HG03439 (cell line): ENCODE measurements around the gene IL1RAP.

ENCODE experiments used
- ATAC-seq: cut with Tn5 transposase; IDR thresholded peaks from one replicate; pipeline ENCODE4 v1.9.1; 2021; ENCODE audit warnings: mild to moderate bottlenecking, moderate library complexity; ENCODE audit not compliant: unreplicated experiment

IL1RAP gene

DNA sequence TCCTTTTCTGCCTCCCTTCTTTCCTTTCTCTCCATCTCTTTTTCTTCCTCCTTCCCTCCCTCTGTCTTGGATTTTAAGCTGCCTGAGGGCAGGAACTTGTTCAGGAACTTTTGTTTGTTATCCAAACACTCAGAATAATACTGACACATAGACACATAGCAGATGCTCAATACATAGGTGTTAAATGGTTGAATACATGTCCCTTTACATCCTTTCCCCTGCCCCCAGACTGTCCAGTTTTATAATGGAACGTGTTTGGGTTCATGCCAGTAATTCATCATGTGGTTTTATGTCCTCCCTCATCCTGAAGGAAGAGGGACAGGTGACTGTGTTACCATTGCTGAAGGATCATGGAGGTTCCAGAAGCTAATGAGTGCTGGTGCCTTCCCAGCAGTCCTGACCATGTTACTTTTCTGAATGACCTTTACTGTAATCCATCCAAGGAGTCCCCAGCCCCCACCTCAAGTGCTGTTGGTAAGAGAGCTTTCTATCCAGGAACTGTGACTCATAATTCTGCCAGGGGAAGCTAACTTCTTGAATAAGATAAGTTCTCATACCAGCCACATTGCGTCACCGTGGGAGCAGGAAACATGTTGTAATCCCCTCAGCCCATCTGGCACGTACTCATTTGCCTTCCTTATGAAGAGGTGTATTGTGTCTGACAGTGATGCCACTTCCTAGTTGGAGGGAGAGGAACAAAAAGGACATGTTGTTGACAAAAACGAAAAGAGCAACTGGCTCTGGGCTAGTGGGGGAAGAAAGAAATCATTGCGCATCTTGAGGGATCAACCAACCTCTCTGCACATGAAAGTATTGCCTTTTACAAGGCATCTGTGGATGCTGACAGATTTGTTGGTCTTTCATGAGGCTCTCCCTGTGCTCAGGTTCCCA lies 52.4 kb downstream of the IL1RAP start:
- no peak for ATAC-seq

DNA sequence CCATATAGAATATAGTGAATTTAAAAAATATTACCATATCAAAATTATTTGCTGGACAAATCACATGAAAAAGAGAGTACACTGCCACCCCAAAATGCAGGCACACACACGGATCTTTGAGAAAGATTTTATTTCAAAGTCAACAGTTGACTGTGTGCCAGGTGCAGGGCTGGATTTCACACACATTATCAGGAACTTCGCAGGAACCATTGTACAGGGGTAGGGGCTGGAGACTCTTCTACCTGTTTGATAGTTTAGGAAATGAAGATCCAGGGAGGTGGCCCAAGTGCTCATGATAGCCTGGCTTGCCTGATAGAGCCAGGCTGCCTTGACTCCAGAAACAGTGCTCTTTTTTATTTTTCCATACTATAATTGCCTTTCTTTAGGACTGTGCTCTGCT lies 54.2 kb downstream of the IL1RAP start:
- ATAC-seq = no peak

DNA sequence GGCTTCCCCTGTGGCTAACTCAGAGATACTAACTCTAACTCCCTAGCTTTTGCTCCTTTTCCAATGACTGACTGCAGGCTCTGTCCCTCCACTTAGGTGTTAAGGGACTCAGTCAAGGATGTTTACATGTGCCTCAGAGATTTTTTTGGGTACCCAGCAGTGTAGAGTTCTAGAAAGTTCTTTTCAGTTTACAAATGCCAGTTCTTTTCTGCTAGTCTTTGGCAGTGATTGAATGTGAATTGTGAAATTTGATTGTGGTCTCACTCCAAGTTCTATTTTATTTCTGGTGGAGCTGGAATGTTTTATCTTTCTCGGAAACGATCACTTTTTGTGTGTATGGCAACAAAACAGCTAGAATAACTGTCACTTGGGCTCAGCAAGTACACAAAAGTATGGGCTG lies 60.6 kb downstream of the IL1RAP start:
- ATAC-seq = no peak

DNA sequence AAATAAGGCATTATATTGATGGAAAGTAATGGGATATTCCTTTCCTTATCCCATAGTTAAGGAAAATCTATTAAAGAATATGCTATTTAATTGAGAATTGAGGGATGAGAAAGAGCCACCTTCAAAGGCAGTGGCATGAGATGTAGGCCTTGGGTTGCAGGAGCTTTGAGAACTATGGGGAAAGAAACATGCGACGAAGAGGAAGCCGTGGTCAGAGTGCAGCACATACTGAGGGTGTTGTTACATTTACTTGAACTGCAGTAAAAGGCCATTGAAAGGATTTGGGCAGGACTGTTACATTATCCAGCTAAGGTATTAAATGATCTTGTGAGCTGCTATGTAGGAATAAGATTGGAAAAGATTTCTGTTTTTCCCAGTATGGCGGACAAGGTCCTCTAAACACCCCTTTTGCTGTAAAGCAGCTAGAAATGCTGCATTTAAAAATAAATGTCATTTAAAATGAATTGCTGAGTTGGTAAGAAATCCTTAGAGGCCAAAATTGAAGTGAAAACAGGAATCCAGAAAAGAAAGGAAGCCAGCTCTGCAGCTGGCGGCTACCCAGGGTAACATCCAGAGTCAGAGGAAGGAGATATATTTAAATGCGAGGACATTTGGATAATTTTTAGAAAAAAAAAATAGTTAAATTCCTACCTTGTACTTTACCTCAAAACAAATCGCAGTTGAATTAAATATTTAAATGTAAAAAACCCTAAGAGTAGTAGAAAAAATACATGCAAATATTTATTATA lies 61.7 kb downstream of the IL1RAP start:
- ATAC-seq = no peak

DNA sequence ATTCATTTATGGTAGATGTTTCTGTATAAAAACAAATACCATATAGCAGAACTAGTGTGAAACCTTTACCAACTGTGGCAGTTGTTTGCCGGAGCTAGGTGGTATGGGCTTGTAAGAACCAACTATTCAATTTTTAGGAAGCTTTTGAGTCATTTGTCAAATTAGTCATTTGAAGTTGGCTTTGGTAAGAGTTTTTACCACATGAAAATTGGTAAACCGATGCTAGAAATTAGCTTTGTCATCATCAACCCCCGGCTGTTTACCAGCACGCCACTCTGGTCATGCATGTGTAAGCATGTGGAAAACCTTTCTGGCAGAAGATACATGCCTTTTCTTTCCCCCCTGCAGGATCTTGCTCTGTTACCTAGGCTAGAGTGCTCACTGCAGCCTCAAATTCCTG lies 63.3 kb downstream of the IL1RAP start:
- no peak for ATAC-seq

DNA sequence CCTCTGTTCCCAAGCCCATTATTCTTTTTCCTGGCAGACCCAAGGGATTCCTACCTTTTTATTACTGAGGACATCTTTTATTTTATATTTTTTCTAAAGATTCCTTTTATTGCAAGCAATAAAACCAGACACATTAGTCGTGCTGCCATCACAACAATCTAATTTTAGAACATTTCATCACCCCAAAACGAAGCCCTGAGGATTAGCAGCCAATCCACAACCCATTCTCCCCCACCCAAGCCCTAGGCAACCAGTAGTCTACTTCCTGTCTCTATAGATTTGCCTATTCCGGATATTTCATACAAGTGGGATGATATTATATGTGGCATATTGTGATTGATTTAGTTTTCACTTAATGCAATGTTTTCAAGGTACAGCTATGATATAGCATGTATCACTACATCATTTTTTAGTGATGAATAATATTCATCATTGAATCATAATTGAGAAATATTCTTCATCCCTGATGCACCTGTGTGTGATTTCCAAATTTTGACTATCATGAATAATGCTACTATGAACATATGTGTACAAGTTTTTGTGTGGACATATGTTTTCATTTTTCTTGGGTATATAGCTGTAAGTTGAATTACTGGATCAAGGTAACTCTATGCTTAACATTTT lies 65.7 kb downstream of the IL1RAP start:
- ATAC-seq = no peak

DNA sequence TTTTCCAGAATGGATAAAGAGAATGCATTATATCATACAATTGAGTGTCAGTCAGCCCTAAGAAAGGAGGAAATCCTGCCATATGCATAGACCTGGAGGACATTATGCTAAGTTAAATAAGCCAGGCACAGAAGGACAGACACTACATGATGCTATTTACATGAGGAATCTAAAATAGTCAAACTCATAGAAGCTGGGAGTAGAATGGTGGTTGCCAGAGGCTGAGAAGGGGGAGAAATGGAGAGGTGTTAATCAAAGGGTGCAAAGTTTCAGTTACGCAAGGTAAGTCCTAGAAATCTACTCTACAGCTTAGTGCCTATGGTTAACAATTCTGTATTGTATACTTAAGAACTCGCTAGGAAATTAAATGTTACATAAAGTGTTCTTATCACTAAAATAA lies 66.5 kb downstream of the IL1RAP start:
- no peak for ATAC-seq

DNA sequence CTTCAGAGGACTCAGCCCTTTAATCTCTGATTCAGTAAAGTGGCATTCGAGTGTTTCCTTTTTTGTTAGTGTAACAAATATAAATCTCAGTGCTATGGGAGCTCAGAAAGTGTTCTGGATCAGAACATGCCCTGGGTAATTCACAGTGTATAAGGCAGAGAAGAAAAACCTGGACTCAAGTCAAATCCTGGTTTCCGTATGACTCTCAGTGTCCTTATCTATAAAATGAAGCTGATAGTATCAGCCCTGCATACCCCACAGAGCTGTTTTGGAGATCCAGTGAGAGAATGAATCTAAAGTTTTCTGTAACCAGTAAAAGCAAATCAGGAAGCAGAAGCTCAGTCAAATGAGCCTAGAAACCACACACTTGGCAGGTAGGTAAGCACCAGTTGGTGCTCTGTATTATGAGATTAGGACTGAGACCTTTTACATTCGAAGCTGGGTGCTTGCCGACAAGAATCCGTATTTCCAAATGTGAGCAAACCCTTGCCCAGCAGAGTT lies 67.2 kb downstream of the IL1RAP start:
- ATAC-seq = no peak

DNA sequence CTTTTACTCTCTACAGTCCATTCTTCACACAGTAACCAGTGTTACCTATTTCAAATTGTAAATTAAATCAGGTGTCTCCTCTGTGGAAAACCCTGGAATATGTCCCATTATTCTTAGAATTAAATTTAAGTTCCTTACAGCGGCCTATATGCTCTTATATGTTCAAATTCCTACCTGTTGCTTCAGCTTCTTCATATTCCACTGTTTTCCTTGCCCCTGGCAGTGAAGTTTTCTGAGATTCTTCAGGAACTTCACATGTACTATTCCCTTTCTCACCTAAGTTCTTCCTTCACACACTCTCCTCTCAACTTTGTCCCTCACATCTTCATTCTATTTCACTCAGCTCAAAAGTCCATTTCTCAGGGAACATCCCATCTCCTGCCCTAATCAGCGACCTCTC lies 68.8 kb downstream of the IL1RAP start:
- no peak for ATAC-seq

DNA sequence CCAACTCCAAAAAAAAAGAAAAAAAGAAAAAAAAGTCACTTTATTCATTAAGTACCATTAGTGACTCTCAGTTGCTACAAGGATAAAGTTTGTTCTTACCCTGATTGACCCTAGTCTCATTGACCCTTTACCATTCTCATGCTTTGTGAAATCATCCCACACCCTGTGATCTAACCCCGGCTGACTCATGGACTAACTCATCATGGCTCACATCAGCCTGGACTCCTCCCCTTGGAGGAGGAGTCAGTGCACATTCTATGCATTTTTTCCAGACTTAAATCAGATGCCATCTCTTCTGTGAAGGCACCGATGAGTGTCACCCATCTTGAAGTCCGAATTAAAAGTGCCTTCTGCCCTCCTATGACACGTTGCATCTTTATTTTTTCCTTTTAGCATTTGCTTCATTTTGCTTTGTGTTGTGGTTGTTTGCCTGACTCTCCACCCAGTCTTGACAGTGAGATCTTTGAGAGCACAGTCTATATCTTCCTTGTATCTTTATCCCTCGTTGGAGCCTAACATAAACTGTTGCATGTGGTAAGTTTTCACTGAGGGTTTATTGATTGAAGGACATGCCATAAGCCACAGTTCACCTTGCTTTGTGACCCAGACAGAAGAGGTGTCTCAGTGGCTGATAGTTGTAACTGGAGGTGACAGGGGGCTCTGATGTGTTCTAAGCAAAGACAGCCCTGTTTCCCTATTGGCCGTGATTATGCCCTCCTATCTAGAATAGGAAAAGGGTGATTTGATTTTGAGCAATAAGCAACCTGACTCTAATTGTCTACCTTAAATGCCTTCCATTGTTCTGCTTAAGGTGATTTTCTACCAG lies 72.1 kb downstream of the IL1RAP start:
- ATAC-seq = no peak

DNA sequence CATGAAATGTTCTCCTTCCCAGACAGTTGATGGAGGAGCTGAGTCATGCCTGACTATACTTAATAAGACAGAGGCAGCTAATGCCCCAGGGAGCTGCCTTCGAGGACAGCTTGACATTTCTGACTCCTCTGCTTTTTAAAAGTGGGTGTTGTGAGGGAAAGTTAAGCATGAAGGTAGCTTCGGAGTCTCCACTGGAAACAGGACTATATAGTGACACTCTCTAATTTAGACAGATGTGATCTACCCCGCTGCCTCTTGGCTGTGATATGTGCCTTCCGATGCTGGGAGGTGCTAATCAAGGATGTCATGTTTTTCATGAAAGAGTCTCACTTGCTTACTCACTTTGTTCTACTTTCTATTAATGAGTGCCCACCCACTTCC lies 72.7 kb downstream of the IL1RAP start:
- ATAC-seq = no peak

DNA sequence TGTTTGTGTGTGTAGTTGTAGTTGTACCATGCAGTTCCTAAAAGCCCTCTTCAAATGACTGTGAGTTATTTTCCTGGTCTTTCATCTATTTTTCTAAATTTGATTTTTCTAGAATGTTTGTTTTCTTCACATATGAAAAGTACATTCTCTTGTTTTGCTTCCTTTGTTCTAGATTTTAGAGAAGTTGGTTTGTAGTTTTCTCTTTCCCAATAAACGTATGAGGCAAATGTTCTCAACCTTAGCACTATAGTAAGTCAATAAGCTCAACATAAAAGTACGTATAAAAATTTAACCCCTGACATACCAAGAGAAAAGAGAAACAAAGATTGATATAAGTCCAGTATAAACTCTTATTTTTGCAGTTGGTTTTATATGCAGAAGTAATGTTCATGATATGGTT lies 74.7 kb downstream of the IL1RAP start:
- ATAC-seq = no peak

DNA sequence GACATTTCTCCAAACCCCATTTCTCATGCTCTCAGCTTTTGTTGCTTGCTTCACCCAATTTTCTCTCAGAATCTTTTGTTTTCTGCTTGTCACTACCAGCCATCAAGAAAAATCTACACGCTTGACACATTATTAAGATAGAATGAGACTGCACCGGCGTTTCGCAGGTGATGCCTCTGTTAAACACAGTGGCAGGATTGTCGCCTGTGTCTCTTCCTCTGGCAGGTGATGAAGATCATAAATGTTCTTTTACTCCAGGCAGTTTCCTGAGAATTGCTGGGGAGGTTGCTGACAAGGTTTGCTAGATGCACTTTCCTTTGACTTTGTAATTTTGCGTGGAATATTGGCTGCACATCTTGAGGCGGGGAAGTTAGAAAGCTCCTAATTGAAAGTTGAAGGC lies 75.4 kb downstream of the IL1RAP start:
- ATAC-seq = no peak

DNA sequence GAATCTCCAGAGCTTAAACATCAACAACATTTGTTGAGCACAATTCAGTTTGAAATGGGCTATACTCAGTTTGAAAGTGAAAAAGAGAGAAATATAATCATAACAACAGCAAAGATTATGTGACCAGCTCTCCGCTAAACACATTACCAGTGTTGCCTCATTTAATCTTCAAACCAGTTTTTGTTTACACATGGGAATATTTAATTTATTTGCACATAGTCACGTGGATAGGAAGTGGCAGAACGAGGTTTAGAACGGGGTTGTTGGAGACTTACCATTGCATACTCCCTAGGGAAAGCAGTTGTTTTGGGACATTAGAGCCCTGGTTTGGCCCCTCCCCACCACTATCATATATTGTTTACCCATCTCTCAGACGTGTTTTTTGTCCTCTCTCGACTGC lies 77.2 kb downstream of the IL1RAP start:
- ATAC-seq = no peak

DNA sequence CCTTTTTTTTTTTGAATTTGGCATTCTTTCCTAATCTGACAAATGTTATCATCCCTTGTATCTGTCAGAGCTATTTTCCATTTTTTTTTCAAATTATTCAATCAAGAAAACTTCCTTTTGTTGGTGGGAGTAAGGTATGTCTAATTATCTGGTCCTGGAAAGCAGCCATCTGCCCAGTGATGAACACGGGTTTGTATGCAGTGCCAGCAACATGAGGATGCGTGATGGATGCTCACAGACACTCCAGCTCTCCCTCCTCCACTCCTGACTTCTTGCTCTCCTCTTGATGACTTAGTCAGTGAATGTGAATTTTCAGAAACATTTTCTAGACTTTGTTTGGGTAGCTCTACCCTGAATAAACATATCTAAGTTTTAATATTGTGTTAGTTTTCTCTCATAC lies 79.2 kb downstream of the IL1RAP start:
- no peak for ATAC-seq

DNA sequence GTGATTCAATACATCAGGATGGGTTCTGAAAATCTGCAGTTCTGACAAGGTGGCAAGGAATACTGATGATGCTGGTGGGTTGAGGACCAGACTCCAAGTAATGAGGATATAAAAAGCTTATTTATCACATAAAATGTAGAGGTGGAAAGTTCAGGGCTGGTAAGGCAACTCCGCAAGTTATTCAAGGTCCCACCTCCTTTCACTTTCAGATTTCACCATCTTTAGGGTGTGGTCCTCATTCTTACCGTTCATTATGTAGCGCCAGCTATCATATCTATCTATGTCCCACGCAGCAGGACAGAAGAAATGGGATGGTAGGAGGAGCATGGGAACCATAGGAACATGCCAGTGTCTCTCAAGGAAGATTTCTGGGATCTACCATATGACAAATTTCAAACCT lies 80.3 kb downstream of the IL1RAP start:
- no peak for ATAC-seq

DNA sequence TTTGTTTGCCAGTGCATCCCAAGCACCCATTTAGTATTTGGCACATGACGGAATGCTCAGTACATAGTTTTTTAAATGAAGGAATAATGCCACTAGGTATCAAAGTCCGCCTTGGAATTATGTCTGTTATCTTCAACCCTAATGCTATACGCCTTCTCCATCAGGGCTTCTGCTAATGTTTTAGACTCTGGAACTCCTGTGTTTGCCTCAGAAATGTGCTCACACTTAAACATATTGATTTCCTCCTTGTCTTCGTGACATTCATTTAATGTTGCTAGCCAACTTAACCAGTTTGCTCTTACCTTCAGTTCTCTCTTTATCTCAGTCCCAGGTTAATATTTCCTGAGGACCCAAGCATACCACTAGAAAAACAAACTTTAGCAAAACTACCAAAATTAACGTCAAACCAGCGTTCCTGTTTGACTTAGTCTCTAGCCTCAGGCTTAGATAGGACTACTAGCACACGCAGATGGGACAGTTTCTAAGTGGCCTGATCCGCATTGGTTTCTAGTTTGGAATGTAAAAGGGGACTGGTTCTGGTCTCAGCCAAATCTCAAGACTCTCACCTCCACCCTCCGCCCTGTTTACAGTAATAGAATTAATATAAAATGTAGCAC lies 81.4 kb downstream of the IL1RAP start:
- ATAC-seq = no peak

DNA sequence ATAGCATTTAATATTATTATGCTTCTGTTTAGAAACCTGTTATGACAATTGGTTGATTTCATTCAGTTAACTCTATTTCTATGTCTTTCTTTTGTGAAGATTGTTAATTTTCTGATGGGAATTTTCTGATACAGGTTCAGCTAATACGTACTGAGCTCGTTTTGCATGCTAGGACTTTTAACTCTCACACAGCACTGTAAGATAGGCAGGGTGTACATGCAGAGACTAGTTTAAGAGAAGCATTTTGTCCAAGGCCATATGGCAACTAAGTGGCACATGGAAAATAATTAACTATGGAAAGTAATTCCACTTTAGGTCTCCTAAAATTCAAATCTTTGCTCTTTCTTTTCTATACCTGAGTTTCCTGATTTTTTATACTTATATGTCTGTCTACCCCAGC lies 81.9 kb downstream of the IL1RAP start:
- ATAC-seq = no peak

DNA sequence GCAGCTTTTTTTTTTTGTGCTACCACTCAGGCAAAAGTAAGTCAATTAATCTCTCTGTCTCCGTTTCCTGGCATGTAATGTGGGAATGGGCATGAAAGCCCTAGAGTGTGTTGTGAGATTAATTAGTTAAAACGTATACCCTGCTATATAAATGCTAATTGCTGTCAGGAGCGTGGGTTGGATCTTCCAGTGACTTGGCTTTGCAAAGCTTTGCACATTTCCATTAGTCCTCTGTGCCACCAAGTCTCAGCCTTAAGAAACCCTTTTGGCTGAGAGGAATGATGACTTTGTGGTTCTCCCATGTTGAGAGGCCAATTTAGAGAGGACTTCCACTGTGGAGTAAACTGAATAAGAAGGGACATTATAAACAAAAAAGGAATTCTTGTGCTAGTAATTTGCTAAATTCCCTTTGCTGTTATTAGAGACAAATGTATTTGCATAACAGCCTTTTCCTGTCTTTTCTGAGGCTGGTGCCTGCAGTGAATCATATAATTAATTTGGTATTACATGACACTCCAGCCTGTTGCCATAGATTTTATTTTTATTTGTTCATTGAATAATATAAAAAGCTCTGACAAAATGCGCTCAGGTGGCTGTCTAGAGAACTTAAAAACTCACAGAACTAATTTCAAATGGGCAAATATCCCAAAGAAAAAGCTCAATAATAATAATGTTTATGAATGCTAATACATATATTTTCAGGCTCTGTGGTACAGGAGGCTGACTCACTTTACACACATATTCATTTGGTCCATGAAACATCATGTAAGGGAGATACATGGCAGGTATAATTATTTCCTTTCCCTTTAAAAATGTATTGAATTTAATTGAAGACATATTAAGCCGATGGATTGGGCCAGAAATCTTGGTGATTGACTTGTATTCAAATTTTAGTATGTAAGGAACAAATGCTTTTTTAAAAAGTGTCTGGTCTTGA lies 82.7 kb downstream of the IL1RAP start:
- no peak for ATAC-seq
